H9 (cell line): ENCODE data around the gene XK. TPM values are rescaled to one million over a fixed set of nuclear protein-coding genes. Genes with fewer than 3 reads are reported as not detected.

ENCODE experiments used
- DNase-seq: peaks from one replicate; pipeline ENCODE4 v3.0.0-alpha.2; 2017
- H2AFZ ChIP-seq: one replicate; pipeline ENCODE4 v1.6.1; 2013; ENCODE audit warnings: mild to moderate bottlenecking, low read length, control low read depth, moderate library complexity
- H2AK5ac ChIP-seq: 2 replicates; pipeline ENCODE4 v1.6.1; 2013; ENCODE audit warnings: low read length, control low read depth, mixed read lengths; ENCODE audit not compliant: insufficient read length
- H2BK120ac ChIP-seq: one replicate; pipeline ENCODE4 v1.6.1; 2013; ENCODE audit warnings: low read depth, mild to moderate bottlenecking, low read length, control low read depth, inconsistent platforms; ENCODE audit not compliant: poor library complexity, severe bottlenecking
- H2BK12ac ChIP-seq: 2 replicates; pipeline ENCODE4 v1.6.1; 2013; ENCODE audit warnings: low read length, control low read depth, mixed read lengths, low read depth; ENCODE audit not compliant: insufficient read length
- H2BK15ac ChIP-seq: 2 replicates; pipeline ENCODE4 v1.6.1; 2013; ENCODE audit warnings: low read depth, low read length, control low read depth
- H2BK20ac ChIP-seq: one replicate; pipeline ENCODE4 v1.6.1; 2013; ENCODE audit warnings: low read depth, mild to moderate bottlenecking, low read length, control low read depth, inconsistent platforms; ENCODE audit not compliant: poor library complexity, severe bottlenecking
- H2BK5ac ChIP-seq: 2 replicates; pipeline ENCODE4 v1.6.1; 2013; ENCODE audit warnings: low read length, control low read depth, mixed read lengths; ENCODE audit not compliant: insufficient read length
- H3K14ac ChIP-seq: 2 replicates; pipeline ENCODE4 v1.6.1; 2013; ENCODE audit warnings: low read length, control low read depth; ENCODE audit not compliant: insufficient read depth
- H3K18ac ChIP-seq: 2 replicates; pipeline ENCODE4 v1.6.1; 2013; ENCODE audit warnings: low read depth, mild to moderate bottlenecking, mixed read lengths, low read length, control low read depth; ENCODE audit not compliant: insufficient read length
- H3K23ac ChIP-seq: 2 replicates; pipeline ENCODE4 v1.6.1; 2013; ENCODE audit warnings: low read length, control low read depth, mixed read lengths, low read depth; ENCODE audit not compliant: insufficient read length
- H3K23me2 ChIP-seq: 2 replicates; pipeline ENCODE4 v1.6.1; 2013; ENCODE audit warnings: low read depth, mild to moderate bottlenecking, mixed read lengths, low read length, control low read depth; ENCODE audit not compliant: insufficient read length, poor library complexity, severe bottlenecking
- H3K27ac ChIP-seq: 2 replicates; pipeline ENCODE4 v1.5.1; 2013; ENCODE audit warnings: low read length, control low read depth, mixed read lengths, low read depth; ENCODE audit not compliant: insufficient read length
- H3K27me3 ChIP-seq: 2 replicates; pipeline ENCODE4 v1.6.1; 2013; ENCODE audit warnings: low read length, control low read depth, inconsistent platforms; ENCODE audit not compliant: insufficient read depth
- H3K4ac ChIP-seq: 2 replicates; pipeline ENCODE4 v1.6.1; 2013; ENCODE audit warnings: low read depth, mild to moderate bottlenecking, control low read depth, inconsistent platforms, low read length, moderate library complexity
- H3K4me1 ChIP-seq: 2 replicates; pipeline ENCODE4 v1.6.1; 2013; ENCODE audit warnings: low read length, control low read depth, inconsistent platforms; ENCODE audit not compliant: insufficient read depth
- H3K4me2 ChIP-seq: 2 replicates; pipeline ENCODE4 v1.6.1; 2013; ENCODE audit warnings: low read length, control low read depth, mixed read lengths; ENCODE audit not compliant: insufficient read length, insufficient read depth
- H3K56ac ChIP-seq: 2 replicates; pipeline ENCODE4 v1.6.1; 2013; ENCODE audit warnings: low read depth, mild to moderate bottlenecking, mixed read lengths, low read length, control low read depth; ENCODE audit not compliant: insufficient read length
- H3K79me1 ChIP-seq: 2 replicates; pipeline ENCODE4 v1.6.1; 2013; ENCODE audit warnings: low read depth, mild to moderate bottlenecking, moderate library complexity, low read length, control low read depth, inconsistent platforms; ENCODE audit not compliant: insufficient read depth, poor library complexity, severe bottlenecking
- H3K79me2 ChIP-seq: 2 replicates; pipeline ENCODE4 v1.6.1; 2013; ENCODE audit warnings: low read length, control low read depth, inconsistent platforms; ENCODE audit not compliant: insufficient read depth
- H3K9ac ChIP-seq: 2 replicates; pipeline ENCODE4 v1.6.1; 2013; ENCODE audit warnings: low read length, control low read depth, mixed read lengths; ENCODE audit not compliant: insufficient read length; ENCODE audit errors: extremely low read depth
- H3K9me3 ChIP-seq: one replicate; pipeline ENCODE4 v1.6.1; 2013; ENCODE audit warnings: low read depth, low read length, inconsistent platforms; ENCODE audit not compliant: control insufficient read depth
- H3T11ph ChIP-seq: one replicate; pipeline ENCODE4 v1.6.1; 2013; ENCODE audit warnings: mild to moderate bottlenecking, low read length, control low read depth, inconsistent platforms
- H4K20me1 ChIP-seq: one replicate; pipeline ENCODE4 v1.6.1; 2013; ENCODE audit not compliant: control insufficient read depth, insufficient read length, insufficient read depth
- H4K5ac ChIP-seq: 2 replicates; pipeline ENCODE4 v1.6.1; 2013; ENCODE audit warnings: low read depth, mild to moderate bottlenecking, mixed read lengths, low read length, control low read depth; ENCODE audit not compliant: insufficient read length
- H4K8ac ChIP-seq: replicated peaks from 2 replicates; pipeline ENCODE4 v1.6.1; 2013; ENCODE audit warnings: low read length, control low read depth, mixed read lengths, low read depth; ENCODE audit not compliant: insufficient read length
- H4K91ac ChIP-seq: 2 replicates; pipeline ENCODE4 v1.6.1; 2013; ENCODE audit warnings: low read depth, mild to moderate bottlenecking, moderate library complexity, mixed read lengths, low read length, control low read depth; ENCODE audit not compliant: insufficient read length
- H3K27ac Mint-ChIP-seq, 3 experiments: 2 replicates in 2 of 3; 3 replicates in 1 of 3; pipeline ENCODE4 v1.8.0; 2020 to 2021; ENCODE audit warnings: mixed read lengths in 3 of 3, mild to moderate bottlenecking in 1 of 3, moderate library complexity in 1 of 3
- H3K27me3 Mint-ChIP-seq: 2 replicates; pipeline ENCODE4 v1.8.0; 2021; ENCODE audit warnings: low read depth, mild to moderate bottlenecking, moderate library complexity, mixed read lengths
- H3K36me3 Mint-ChIP-seq, 3 experiments: 2 replicates in 2 of 3; 3 replicates in 1 of 3; pipeline ENCODE4 v1.8.0; 2020 to 2021; ENCODE audit warnings: low read depth in 3 of 3, mixed read lengths in 3 of 3; ENCODE audit not compliant: insufficient read depth in 1 of 3
- H3K4me1 Mint-ChIP-seq, 2 experiments: 2 replicates each; pipeline ENCODE4 v1.8.0; 2020; ENCODE audit warnings: mixed read lengths in 2 of 2
- H3K4me3 Mint-ChIP-seq, 2 experiments: 2 replicates in 1 of 2; 3 replicates in 1 of 2; pipeline ENCODE4 v1.8.0; 2020 to 2021; ENCODE audit warnings: mild to moderate bottlenecking in 2 of 2, mixed read lengths in 2 of 2, moderate library complexity in 1 of 2
- H3K9me3 Mint-ChIP-seq, 2 experiments: 2 replicates in 1 of 2; 3 replicates in 1 of 2; pipeline ENCODE4 v1.8.0; 2020; ENCODE audit warnings: mild to moderate bottlenecking in 2 of 2, mixed read lengths in 2 of 2, moderate library complexity in 1 of 2
- WGBS: extraction: QIAGEN DNeasy Blood & Tissue Kit; methylation state at CpG from one replicate; pipeline ENCODE4 v1.1.7; 2013; ENCODE audit warnings: missing lambda C conversion rate, low lambda C conversion rate, mixed read lengths; ENCODE audit not compliant: insufficient read length; ENCODE audit errors: extremely low coverage; 5-methylcytosine and 5-hydroxymethylcytosine counted together
- total RNA-seq: library from RNA; stranded (reverse); gene quantifications from 2 replicates; pipeline ENCODE4 v1.2.1, GENCODE V29; 2021
- TF ChIP-seq, protein P1 (sequence below): fragments of 200-600 bp; sonication (generic); conservative IDR thresholded peaks from 3 replicates; pipeline ENCODE4 v1.8.0; 2021; ENCODE audit warnings: antibody characterized with exemption, mild to moderate bottlenecking

Gene XK
- total RNA-seq, 1 experiment from 2014 or later, result 0.85 TPM

- Histone ChIP-seq H3K4ac (no peak overlapping the region), H2BK20ac (no peak overlapping the region), H3K79me2 (no peaks in the 10 kb centered on the region), H3K4me2 (no peak overlapping the region), H3K79me1 (no peaks in the 10 kb centered on the region), H3K23ac (no peak overlapping the region), H3K56ac (no peak overlapping the region), H2BK15ac (no peak overlapping the region), H3T11ph (no peak overlapping the region), H2BK5ac (no peak overlapping the region), H4K5ac (no peak overlapping the region), H3K18ac (no peak overlapping the region), H3K9me3 (no peaks in the 10 kb centered on the region), H3K14ac (no peak overlapping the region), H4K91ac (no peak overlapping the region), H3K4me1 (no peaks in the 10 kb centered on the region), H2BK120ac (no peak overlapping the region), H3K23me2 (no peaks in the 10 kb centered on the region), H3K27me3 (no peaks in the 10 kb centered on the region), H2BK12ac (no peak overlapping the region), H2AK5ac (no peak overlapping the region), H3K9ac (no peak overlapping the region), H4K8ac (no peak overlapping the region), H3K27ac (no peak overlapping the region), H2AFZ (no peak overlapping the region), H4K20me1 (no peaks in the 10 kb centered on the region)
- peaks cover 57 to 58% of the 10 kb centered on the region in 2 experiments for H3K9me3 Mint-ChIP-seq
- H3K4me3 Mint-ChIP-seq, result no peak overlapping the region
- H3K27me3 Mint-ChIP-seq, result no peaks in the 10 kb centered on the region
- TF ChIP-seq, protein P1, sequence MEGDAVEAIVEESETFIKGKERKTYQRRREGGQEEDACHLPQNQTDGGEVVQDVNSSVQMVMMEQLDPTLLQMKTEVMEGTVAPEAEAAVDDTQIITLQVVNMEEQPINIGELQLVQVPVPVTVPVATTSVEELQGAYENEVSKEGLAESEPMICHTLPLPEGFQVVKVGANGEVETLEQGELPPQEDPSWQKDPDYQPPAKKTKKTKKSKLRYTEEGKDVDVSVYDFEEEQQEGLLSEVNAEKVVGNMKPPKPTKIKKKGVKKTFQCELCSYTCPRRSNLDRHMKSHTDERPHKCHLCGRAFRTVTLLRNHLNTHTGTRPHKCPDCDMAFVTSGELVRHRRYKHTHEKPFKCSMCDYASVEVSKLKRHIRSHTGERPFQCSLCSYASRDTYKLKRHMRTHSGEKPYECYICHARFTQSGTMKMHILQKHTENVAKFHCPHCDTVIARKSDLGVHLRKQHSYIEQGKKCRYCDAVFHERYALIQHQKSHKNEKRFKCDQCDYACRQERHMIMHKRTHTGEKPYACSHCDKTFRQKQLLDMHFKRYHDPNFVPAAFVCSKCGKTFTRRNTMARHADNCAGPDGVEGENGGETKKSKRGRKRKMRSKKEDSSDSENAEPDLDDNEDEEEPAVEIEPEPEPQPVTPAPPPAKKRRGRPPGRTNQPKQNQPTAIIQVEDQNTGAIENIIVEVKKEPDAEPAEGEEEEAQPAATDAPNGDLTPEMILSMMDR, result no peak
- no peaks in the 10 kb centered on the region for H3K4me1 Mint-ChIP-seq
- H3K27ac Mint-ChIP-seq, result no peak overlapping the region
- no peak for DNase-seq
- no CpG with 5 or more reads among the region's 7 CpGs for WGBS
- H3K36me3 Mint-ChIP-seq, result peaks cover 0 to 1% (median 0%) of the 10 kb centered on the region in 3 experiments; a peak in 1 of 7 replicates
Observed at GRCh38 chrX:37746218-37746941, 60.8 kb downstream of the XK start.
